OCI-LY7 (cell line): ENCODE measurements around the gene MTARC2. TPM values are rescaled to one million over a fixed set of nuclear protein-coding genes. Genes with fewer than 3 reads are reported as not detected.

Experiments used
- BruUV-seq: library from RNA; stranded (reverse); fragments of 400-500 nt; replicated peaks from 2 replicates; lab custom pipeline; 2021; lab: Mats Ljungman, UMichigan
- CTCF ChIA-PET: fragments of 300-600 bp; sonication (Branson Sonifier 250); formaldehyde crosslinking; loops from one replicate; lab custom pipeline; 2022; ENCODE audit warnings: antibody characterized with exemption; ENCODE audit not compliant: unreplicated experiment; lab: Charles Lee
- POLR2A ChIA-PET: fragments of 300-600 bp; sonication (Branson Sonifier 250); formaldehyde crosslinking; loops from one replicate; lab custom pipeline; 2022; ENCODE audit warnings: antibody characterized with exemption; lab: Charles Lee
- DNase-seq: peaks from one replicate; pipeline ENCODE4 v3.0.0-alpha.2; 2015; ENCODE audit warnings: low spot score
- H2AFZ ChIP-seq: fragments of 200-600 bp; sonication (generic), shearing (Covaris generic); 2 replicates; pipeline ENCODE4 v1.6.1; 2014; ENCODE audit warnings: mild to moderate bottlenecking, antibody characterized with exemption, low read length, moderate library complexity
- H3K27ac ChIP-seq: fragments of 200-600 bp; sonication (generic); 2 replicates; pipeline ENCODE4 v1.5.1; 2014; ENCODE audit warnings: mixed run types, low read depth, mild to moderate bottlenecking, moderate library complexity, low read length, inconsistent platforms; ENCODE audit not compliant: poor library complexity, severe bottlenecking
- H3K36me3 ChIP-seq: fragments of 200-600 bp; sonication (generic); 2 replicates; pipeline ENCODE4 v1.6.1; 2014; ENCODE audit warnings: mild to moderate bottlenecking, antibody characterized with exemption, low read length, moderate library complexity, mixed read lengths; ENCODE audit not compliant: insufficient read depth
- H3K4me1 ChIP-seq: fragments of 200-600 bp; sonication (generic); 2 replicates; pipeline ENCODE4 v1.5.1; 2014; ENCODE audit warnings: mild to moderate bottlenecking, low read length; ENCODE audit not compliant: insufficient read depth, poor library complexity, severe bottlenecking
- H3K4me2 ChIP-seq: fragments of 200-600 bp; sonication (generic); 2 replicates; pipeline ENCODE4 v1.6.1; 2014; ENCODE audit warnings: mild to moderate bottlenecking, low read length
- H3K4me3 ChIP-seq: fragments of 200-600 bp; sonication (generic); 2 replicates; pipeline ENCODE4 v1.5.1; 2014; ENCODE audit warnings: mild to moderate bottlenecking, low read depth, low read length; ENCODE audit not compliant: poor library complexity, severe bottlenecking
- H3K79me2 ChIP-seq: fragments of 200-600 bp; sonication (generic); 2 replicates; pipeline ENCODE4 v1.6.1; 2016; ENCODE audit warnings: low read depth, mild to moderate bottlenecking, low read length, moderate library complexity, mixed read lengths; ENCODE audit not compliant: insufficient read depth
- H3K9me2 ChIP-seq: fragments of 200-600 bp; sonication (generic); 2 replicates; pipeline ENCODE4 v1.6.1; 2016; ENCODE audit warnings: mild to moderate bottlenecking, low read length, mixed read lengths; ENCODE audit not compliant: insufficient read depth
- H3K9me3 ChIP-seq: fragments of 200-600 bp; sonication (generic); 2 replicates; pipeline ENCODE4 v1.6.1; 2014; ENCODE audit warnings: mild to moderate bottlenecking, mixed run types, low read length, mixed read lengths
- H4K20me1 ChIP-seq: fragments of 200-600 bp; sonication (generic); 2 replicates; pipeline ENCODE4 v1.6.1; 2014; ENCODE audit warnings: mild to moderate bottlenecking, antibody characterized with exemption, low read length, moderate library complexity, mixed read lengths; ENCODE audit not compliant: insufficient read depth
- EZH2phosphoT487 ChIP-seq: fragments of 200-600 bp; sonication (generic); IDR thresholded peaks from 2 replicates; pipeline ENCODE4 v1.6.1; 2018; ENCODE audit warnings: low read depth, borderline replicate concordance, mild to moderate bottlenecking, mixed run types, antibody characterized with exemption, low read length, moderate library complexity, mixed read lengths
- intact Hi-C: fragments of 100-400 bp; cut with micrococcal nuclease; formaldehyde crosslinking; loops from one replicate; pipeline ENCODE4 v1.10.0; 2022; ENCODE audit not compliant: unreplicated experiment
- total RNA-seq, 2 experiments: library from RNA; depleted of rRNA in 1 of 2; stranded (reverse); fragments of >200 nt in 1 of 2; shearing (Covaris generic) in 1 of 2; gene quantifications; 2 replicates each; pipeline ENCODE4 v1.2.3, GENCODE V29; 2014 to 2022
- TF ChIP-seq, protein P1 (sequence below): fragments of 200-600 bp; sonication (generic); conservative IDR thresholded peaks from 2 replicates; pipeline ENCODE4 v1.5.1; 2014; ENCODE audit warnings: mild to moderate bottlenecking, antibody characterized with exemption, low read length, moderate library complexity, mixed read lengths

MTARC2 gene
- total RNA-seq, 2 experiments from 2014 or later, result not detected

DNA sequence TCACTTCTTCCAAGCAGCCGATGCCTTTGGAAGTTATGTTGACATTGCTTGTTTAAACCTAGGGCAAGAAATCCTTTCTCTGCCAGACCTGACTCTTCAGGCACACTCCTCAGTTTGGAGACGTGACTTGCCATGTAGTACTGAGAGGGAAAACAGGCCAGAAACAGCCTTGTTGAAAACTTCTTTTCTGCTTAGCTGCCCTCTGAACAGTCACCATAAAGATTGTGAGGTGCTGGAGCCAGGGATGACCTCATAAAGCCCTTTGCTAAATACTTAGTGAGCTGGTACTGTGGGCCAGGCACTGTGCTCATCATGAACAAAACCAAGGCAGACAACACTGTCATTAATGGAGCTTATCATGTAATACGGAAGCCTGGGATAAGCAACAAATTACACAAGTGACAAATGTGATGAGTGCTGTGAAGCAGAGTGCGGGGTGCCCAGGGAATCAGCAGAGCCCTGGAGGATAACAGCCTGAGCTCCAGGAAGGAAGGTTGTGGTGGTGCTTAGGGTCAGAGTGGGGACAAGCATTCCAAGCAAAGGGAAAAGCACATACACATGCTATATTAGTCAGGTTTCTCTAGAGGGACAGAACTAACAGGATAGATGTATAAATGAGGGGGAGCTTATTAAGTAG is 80.9 kb downstream of the MTARC2 start:
- no peak overlapping the region for H2AFZ ChIP-seq
- intact Hi-C loops, result no loop called here
- H3K4me1 ChIP-seq, result no peaks in the 10 kb centered on the region
- no peak overlapping the region for H3K4me2 ChIP-seq
- H3K36me3 ChIP-seq, result no peaks in the 10 kb centered on the region
- no peak overlapping the region for H3K27ac ChIP-seq
- H3K4me3 ChIP-seq, result no peak overlapping the region
- CTCF ChIA-PET, result no interaction called here
- no peaks in the 10 kb centered on the region for H3K9me3 ChIP-seq
- BruUV-seq, result no TSS peak
- no peaks in the 10 kb centered on the region for H4K20me1 ChIP-seq
- no peak for TF ChIP-seq EZH2phosphoT487
- TF ChIP-seq, protein P1, sequence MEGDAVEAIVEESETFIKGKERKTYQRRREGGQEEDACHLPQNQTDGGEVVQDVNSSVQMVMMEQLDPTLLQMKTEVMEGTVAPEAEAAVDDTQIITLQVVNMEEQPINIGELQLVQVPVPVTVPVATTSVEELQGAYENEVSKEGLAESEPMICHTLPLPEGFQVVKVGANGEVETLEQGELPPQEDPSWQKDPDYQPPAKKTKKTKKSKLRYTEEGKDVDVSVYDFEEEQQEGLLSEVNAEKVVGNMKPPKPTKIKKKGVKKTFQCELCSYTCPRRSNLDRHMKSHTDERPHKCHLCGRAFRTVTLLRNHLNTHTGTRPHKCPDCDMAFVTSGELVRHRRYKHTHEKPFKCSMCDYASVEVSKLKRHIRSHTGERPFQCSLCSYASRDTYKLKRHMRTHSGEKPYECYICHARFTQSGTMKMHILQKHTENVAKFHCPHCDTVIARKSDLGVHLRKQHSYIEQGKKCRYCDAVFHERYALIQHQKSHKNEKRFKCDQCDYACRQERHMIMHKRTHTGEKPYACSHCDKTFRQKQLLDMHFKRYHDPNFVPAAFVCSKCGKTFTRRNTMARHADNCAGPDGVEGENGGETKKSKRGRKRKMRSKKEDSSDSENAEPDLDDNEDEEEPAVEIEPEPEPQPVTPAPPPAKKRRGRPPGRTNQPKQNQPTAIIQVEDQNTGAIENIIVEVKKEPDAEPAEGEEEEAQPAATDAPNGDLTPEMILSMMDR, result no peak
- no peaks in the 10 kb centered on the region for H3K79me2 ChIP-seq
- no peak for DNase-seq
- H3K9me2 ChIP-seq, result no peaks in the 10 kb centered on the region
- POLR2A ChIA-PET, result no interaction called here

DNA sequence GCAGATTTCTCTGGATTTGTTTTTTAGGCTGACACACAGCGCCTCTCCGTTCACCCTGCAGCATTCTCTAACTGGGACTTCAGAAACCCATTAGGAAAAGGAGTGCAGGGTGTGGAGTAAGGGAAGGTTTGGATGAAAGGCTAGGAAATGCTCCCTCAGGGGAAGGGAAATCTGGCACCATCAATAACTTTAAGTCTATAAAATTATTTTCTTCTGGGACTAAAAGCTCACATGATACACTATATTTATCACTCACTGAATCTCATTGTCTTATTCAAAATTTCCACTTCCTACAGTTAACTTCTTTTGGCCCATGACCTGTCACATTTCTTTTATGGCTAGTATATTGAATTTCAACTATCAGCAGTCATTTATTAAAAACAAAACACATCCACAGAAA is 85.3 kb downstream of the MTARC2 start:
- intact Hi-C loops, result no loop called here
- no peaks in the 10 kb centered on the region for H3K9me2 ChIP-seq
- POLR2A ChIA-PET, result no interaction called here
- H3K27ac ChIP-seq, result no peak overlapping the region
- no peaks in the 10 kb centered on the region for H3K79me2 ChIP-seq
- H3K36me3 ChIP-seq, result no peaks in the 10 kb centered on the region
- no TSS peak for BruUV-seq
- TF ChIP-seq, protein P1, result no peak
- no peak for TF ChIP-seq EZH2phosphoT487
- H4K20me1 ChIP-seq, result no peaks in the 10 kb centered on the region
- no peak overlapping the region for H2AFZ ChIP-seq
- no peak for DNase-seq
- H3K4me2 ChIP-seq, result no peak overlapping the region
- CTCF ChIA-PET, result no interaction called here
- H3K4me3 ChIP-seq, result no peak overlapping the region
- H3K4me1 ChIP-seq, result no peaks in the 10 kb centered on the region
- no peaks in the 10 kb centered on the region for H3K9me3 ChIP-seq

Other genes with a start within 250 kb of the MTARC2 start
- not detected in 2 replicates for gene MARK1, start 220.2 kb upstream of the MTARC2 start, total RNA-seq (2014; rRNA removed; shearing (Covaris generic))
- gene MARK1, start 220.2 kb upstream of the MTARC2 start, total RNA-seq (2022), result not detected in 2 replicates
- not detected in 2 replicates for gene C1orf115, start 58.0 kb upstream of the MTARC2 start, total RNA-seq (2014; rRNA removed; shearing (Covaris generic))
- not detected in 2 replicates for gene C1orf115, start 58.0 kb upstream of the MTARC2 start, total RNA-seq (2022)
- gene MTARC1, start 38.6 kb downstream of the MTARC2 start, total RNA-seq (2014; rRNA removed; shearing (Covaris generic)), result not detected in 2 replicates
- not detected in 2 replicates for gene MTARC1, start 38.6 kb downstream of the MTARC2 start, total RNA-seq (2022)
- not detected in 2 replicates for gene HLX, start 131.1 kb downstream of the MTARC2 start, total RNA-seq (2014; rRNA removed; shearing (Covaris generic))
- gene HLX, start 131.1 kb downstream of the MTARC2 start, total RNA-seq (2022), result not detected in 2 replicates